ENCODE measurements around the gene KAT8. TPM values are rescaled to one million over a fixed set of nuclear protein-coding genes. Genes with fewer than 3 reads are reported as not detected.

Gene KAT8
- total and polyA plus RNA-seq, 9 of the 15 experiments (the other 6 are each of a cell fraction or from before 2014, with no cell fraction given) = 10.0 to 98.5 (median 76.4) TPM

- TF ChIP-seq POLR2AphosphoS2 (IDR thresholded peaks at IDR 0.05; ENCODE audit: low read length) (no peak), HEY1 (CRISPR knock-in tag; IDR thresholded peaks at IDR 0.05; ENCODE audit: borderline replicate concordance) (no peak), TEAD1 (CRISPR knock-in tag; IDR thresholded peaks at IDR 0.05) (no peak), FOXM1 (IDR thresholded peaks at IDR 0.05; ENCODE audit: low read depth) (no peak), FOXM1 (CRISPR knock-in tag; IDR thresholded peaks at IDR 0.05; ENCODE audit: low read depth) (no peak), WHSC1 (IDR thresholded peaks at IDR 0.05; ENCODE audit: low read length) (no peak), RERE (CRISPR knock-in tag; IDR thresholded peaks at IDR 0.05; ENCODE audit: borderline replicate concordance) (no peak), PRDM10 (IDR thresholded peaks at IDR 0.05; ENCODE audit: partially characterized antibody) (no peak)
- ATAC-seq = no peak
- Histone ChIP-seq H3K27ac (ENCODE audit: extremely low read depth, low read depth, low read length) (no peak overlapping the region), H3K4me2 (ENCODE audit: insufficient read depth, low read length) (no peak overlapping the region), H3K79me2 (ENCODE audit: control insufficient read depth, insufficient read depth, low read length) (no peaks in the 10 kb centered on the region), H2AFZ (ENCODE audit: low read depth, low read length) (no peak overlapping the region), H3K36me3 (ENCODE audit: control insufficient read depth, insufficient read depth, low read length) (peaks cover 56% of the 10 kb centered on the region; the same call in 2 of the 3 replicates), H3K9me1 (ENCODE audit: control insufficient read depth, insufficient read depth, low read length) (no peaks in the 10 kb centered on the region), H3K9me3 (replicated peaks; ENCODE audit: control insufficient read depth, insufficient read depth, low read depth, low read length) (no peaks in the 10 kb centered on the region), H3K27me3 (ENCODE audit: control insufficient read depth in 2 of 2, insufficient read depth in 2 of 2, low read length in 2 of 2) (no peaks in the 10 kb centered on the region), H3K4me3 (no peak overlapping the region), H3K4me1 (replicated peaks in 1 of 2; ENCODE audit: control insufficient read depth in 2 of 2, insufficient read depth in 2 of 2, low read length in 2 of 2) (peaks cover 0 to 57% of the 10 kb centered on the region in 2 experiments; a peak in 3 of 5 replicates), H3K9ac (ENCODE audit: insufficient read depth in 1 of 2, low read depth in 2 of 2, low read length in 2 of 2) (0 out of 4 replicates have a peak overlapping the region, but pooled peaks of 1 of the 2 experiments have one; percentile 19), H4K20me1 (replicated peaks; ENCODE audit: control insufficient read depth, insufficient read depth, low read length) (0 out of 2 replicates have a peak, but pooled peaks cover 5% of the 10 kb centered on the region)
- intact Hi-C loops (cut with micrococcal nuclease) (no loop called here), in situ Hi-C loops (cut with MboI) (no loop called here)
- DNase-seq (ENCODE audit: extremely low read depth in 1 of 4, low spot score in 3 of 4) = no peak
- ChIA-PET POLR2A (interaction anchor here (0.6 to 3.4 kb wide), 5 partner anchors 9 to 1160 kb away, joined by 3 to 32 read pairs (median 3); partner anchors contain the start of genes ZNF646 and ZNF668), CTCF (ENCODE audit: low intra/inter-chr PET ratio) (no interaction called here)
- no peak for FAIRE-seq
- WGBS (ENCODE audit: insufficient coverage, low coverage, missing lambda C conversion rate) = 100% methylated on average over 1 of the region's 6 CpGs
- no TSS peak for BruUV-seq (replicated peaks)
Observed at GRCh38 chr16:31086629-31086906, 30.9 kb upstream of the KAT8 start.
